Keratinocyte (primary cell): Measurements from ENCODE around the gene ACO2. TPM values are rescaled to one million over a fixed set of nuclear protein-coding genes. Genes with fewer than 3 reads are reported as not detected.

Experiments
- DNase-seq: peaks from one replicate; pipeline ENCODE4 v3.0.0-alpha.2; 2011; ENCODE audit warnings: low read depth, missing footprints, low spot score
- FAIRE-seq: peaks from 2 replicates; lab custom pipeline; 2011; peaks lifted over from hg19 to GRCh38; lab: Jason Lieb, UNC
- H2AFZ ChIP-seq: 2 replicates; pipeline ENCODE4 v1.6.0; 2012; ENCODE audit warnings: low read length, control low read depth, inconsistent platforms; ENCODE audit not compliant: control insufficient read depth
- H3K27ac ChIP-seq: 2 replicates; pipeline ENCODE4 v1.5.1; 2011; ENCODE audit warnings: low read length; ENCODE audit not compliant: control insufficient read depth, insufficient read depth
- H3K27me3 ChIP-seq: 3 replicates; pipeline ENCODE4 v1.6.0; 2011; ENCODE audit warnings: low read length; ENCODE audit not compliant: control insufficient read depth, insufficient read depth; ENCODE audit errors: extremely low read depth
- H3K36me3 ChIP-seq, 2 experiments: 2 replicates in 1 of 2; 3 replicates in 1 of 2; pipeline ENCODE4 v1.5.1; 2011; ENCODE audit warnings: low read length in 2 of 2, mild to moderate bottlenecking in 1 of 2; ENCODE audit not compliant: control insufficient read depth in 2 of 2, insufficient read depth in 2 of 2; ENCODE audit errors: extremely low read depth in 1 of 2
- H3K4me1 ChIP-seq: 3 replicates; pipeline ENCODE4 v1.5.1; 2011; ENCODE audit warnings: low read length; ENCODE audit not compliant: control insufficient read depth, insufficient read depth; ENCODE audit errors: extremely low read depth
- H3K4me2 ChIP-seq: 3 replicates; pipeline ENCODE4 v1.6.0; 2011; ENCODE audit warnings: low read depth, low read length; ENCODE audit not compliant: control insufficient read depth, insufficient read depth; ENCODE audit errors: extremely low read depth
- H3K4me3 ChIP-seq, 3 experiments: fragments of 200-600 bp in 1 of 3; sonication (generic) in 1 of 3; 2 replicates in 2 of 3; 3 replicates in 1 of 3; pipeline ENCODE4 v1.5.1; 2011 to 2016; ENCODE audit warnings: low read length in 3 of 3, mild to moderate bottlenecking in 3 of 3, control low read depth in 2 of 3, inconsistent platforms in 1 of 3, low read depth in 1 of 3, mixed read lengths in 1 of 3, mixed run types in 1 of 3, moderate library complexity in 1 of 3; ENCODE audit not compliant: control insufficient read depth in 2 of 3, insufficient read depth in 2 of 3; ENCODE audit errors: extremely low read depth in 1 of 3
- H3K79me2 ChIP-seq: 2 replicates; pipeline ENCODE4 v1.6.0; 2012; ENCODE audit warnings: low read length; ENCODE audit not compliant: control insufficient read depth, insufficient read depth
- H3K9ac ChIP-seq: 3 replicates; pipeline ENCODE4 v1.6.0; 2011; ENCODE audit warnings: low read length; ENCODE audit not compliant: control insufficient read depth, insufficient read depth; ENCODE audit errors: extremely low read depth
- H3K9me1 ChIP-seq: 3 replicates; pipeline ENCODE4 v1.6.0; 2011; ENCODE audit warnings: low read length; ENCODE audit not compliant: control insufficient read depth, insufficient read depth; ENCODE audit errors: extremely low read depth
- H3K9me3 ChIP-seq: 2 replicates; pipeline ENCODE4 v1.5.1; 2012; ENCODE audit warnings: low read depth, low read length; ENCODE audit not compliant: control insufficient read depth
- H4K20me1 ChIP-seq: 3 replicates; pipeline ENCODE4 v1.6.0; 2011; ENCODE audit warnings: low read length; ENCODE audit not compliant: control insufficient read depth, insufficient read depth; ENCODE audit errors: extremely low read depth
- CTCF ChIP-seq, 3 experiments: IDR thresholded peaks in 1 of 3; conservative IDR thresholded peaks in 1 of 3; optimal IDR thresholded peaks in 1 of 3; 2 replicates in 2 of 3; 3 replicates in 1 of 3; pipeline versions ENCODE3 to v1.5.1; 2011; ENCODE audit warnings: low read length in 3 of 3, mild to moderate bottlenecking in 3 of 3, moderate library complexity in 2 of 3, control low read depth in 1 of 3, inconsistent platforms in 1 of 3; ENCODE audit not compliant: insufficient read depth in 2 of 3; ENCODE audit errors: extremely low read depth in 1 of 3
- EZH2 ChIP-seq: IDR thresholded peaks from one replicate; pipeline ENCODE4 v1.6.1; 2012; ENCODE audit warnings: inconsistent platforms, mild to moderate bottlenecking, low read length, moderate library complexity
- dilution Hi-C: fragments of 300-500 bp; cut with MboI; formaldehyde crosslinking; loops from one replicate; pipeline ENCODE4 v1.7.0; 2020; ENCODE audit warnings: low sequenced_read_pairs; ENCODE audit not compliant: extremely low pct_ligation_motif_present
- polyA plus RNA-seq, 5 experiments: library from polyadenylated mRNA; depleted of rRNA in 3 of 5; stranded (reverse) in 3 of 5; stranded (forward) in 1 of 5; unstranded in 1 of 5; fragments of >200 nt; gene quantifications; 1 replicate in 1 of 5; 2 replicates in 3 of 5; 3 replicates in 1 of 5; pipeline versions ENCODE4 v1.2.1 to v1.2.3, GENCODE V29; 2011 to 2012; ENCODE audit warnings: missing spikeins in 2 of 5, low read depth in 1 of 5, low replicate concordance in 1 of 5

The ACO2 gene
- polyA plus RNA-seq, 1 donor (not counting 4 experiments of a cell fraction or from before 2014, with no cell fraction given): 37.2 TPM

- H2AFZ ChIP-seq: no peak overlapping the region
- H3K36me3 ChIP-seq: peaks cover 1 to 14% of the 10 kb centered on the region in 2 experiments
- DNase-seq (no peak), FAIRE-seq (no peak)
- H3K79me2 ChIP-seq: peaks cover 81% of the 10 kb centered on the region
- H4K20me1 ChIP-seq: peaks cover 3% of the 10 kb centered on the region
- no peak overlapping the region for H3K27ac ChIP-seq
- TF ChIP-seq CTCF (optimal IDR thresholded peaks at IDR 0.05 in 1 of 3, IDR thresholded peaks at IDR 0.05 in 1 of 3, conservative IDR thresholded peaks at IDR 0.05 in 1 of 3; ENCODE audit: extremely low read depth in 1 of 3, insufficient read depth in 2 of 3, low read length in 3 of 3): no peak
- no peak for TF ChIP-seq EZH2
- H3K9me3 ChIP-seq: no peaks in the 10 kb centered on the region
- H3K9me1 ChIP-seq: no peaks in the 10 kb centered on the region
- dilution Hi-C loops: no loop called here
- no peaks in the 10 kb centered on the region for H3K27me3 ChIP-seq
- H3K4me1 ChIP-seq: peaks cover 7% of the 10 kb centered on the region
- H3K4me2 ChIP-seq: no peak overlapping the region
- H3K4me3 ChIP-seq: no peak overlapping the region
- H3K9ac ChIP-seq: no peak overlapping the region
These were observed 10.1 kb downstream of the ACO2 start for GRCh38 chr22:41478891-41479521.

GRCh38 chr22:41479671-41480396 lies 10.9 kb downstream of the ACO2 start:
- TF ChIP-seq CTCF (optimal IDR thresholded peaks at IDR 0.05 in 1 of 3, IDR thresholded peaks at IDR 0.05 in 1 of 3, conservative IDR thresholded peaks at IDR 0.05 in 1 of 3; ENCODE audit: extremely low read depth in 1 of 3, insufficient read depth in 2 of 3, low read length in 3 of 3) (no peak), EZH2 (no peak)
- Histone ChIP-seq H3K9me3 (no peaks in the 10 kb centered on the region), H3K4me3 (no peak overlapping the region), H4K20me1 (peaks cover 3% of the 10 kb centered on the region), H3K4me1 (peaks cover 7% of the 10 kb centered on the region), H3K27ac (no peak overlapping the region), H3K36me3 (peaks cover 1 to 14% of the 10 kb centered on the region in 2 experiments), H3K9me1 (no peaks in the 10 kb centered on the region), H3K9ac (no peak overlapping the region), H3K4me2 (no peak overlapping the region), H2AFZ (no peak overlapping the region), H3K27me3 (no peaks in the 10 kb centered on the region), H3K79me2 (peaks cover 82% of the 10 kb centered on the region)
- dilution Hi-C loops: no loop called here
- no peak for FAIRE-seq
- no peak for DNase-seq
